Type B pancreatic cell (in vitro differentiated cells): ENCODE measurements around the gene GALNT1. TPM values are rescaled to one million over a fixed set of nuclear protein-coding genes. Genes with fewer than 3 reads are reported as not detected.
"Not testable (repeated sequence)": the region's sequence is repeated elsewhere in the genome, so short reads cannot be mapped to it uniquely, and the experiment has no call there.

Experiments
- DNase-seq: peaks from one replicate; pipeline ENCODE4 v3.0.0; 2021; ENCODE audit warnings: mixed read lengths; ENCODE audit not compliant: unreplicated experiment; ENCODE audit errors: extremely low spot score
- H3K27ac Mint-ChIP-seq: 2 replicates; pipeline ENCODE4 v1.8.0; 2021; ENCODE audit warnings: mild to moderate bottlenecking, mixed read lengths
- H3K27me3 Mint-ChIP-seq: 2 replicates; pipeline ENCODE4 v1.8.0; 2021; ENCODE audit warnings: mixed read lengths
- H3K36me3 Mint-ChIP-seq: 2 replicates; pipeline ENCODE4 v1.8.0; 2021; ENCODE audit warnings: mixed read lengths
- H3K4me1 Mint-ChIP-seq: one replicate; pipeline ENCODE4 v1.8.0; 2021; ENCODE audit warnings: mixed read lengths; ENCODE audit not compliant: unreplicated experiment
- H3K4me3 Mint-ChIP-seq: 2 replicates; pipeline ENCODE4 v1.8.0; 2021; ENCODE audit warnings: mild to moderate bottlenecking, mixed read lengths
- H3K9me3 Mint-ChIP-seq: 2 replicates; pipeline ENCODE4 v1.8.0; 2021; ENCODE audit warnings: mixed read lengths
- total RNA-seq: library from RNA; stranded (reverse); gene quantifications from 2 replicates; pipeline ENCODE4 v1.2.1, GENCODE V29; 2021; ENCODE audit warnings: low replicate concordance
- TF ChIP-seq, protein P1 (sequence below): fragments of 200-600 bp; sonication (generic); conservative IDR thresholded peaks from 2 replicates; pipeline ENCODE4 v1.5.0; 2021; ENCODE audit warnings: antibody characterized with exemption, mild to moderate bottlenecking

GALNT1 gene
- total RNA-seq, 1 donor from 2014 or later, result 92.1 TPM

GRCh38 chr18:35570182-35570581 is 11.4 kb upstream of the GALNT1 start:
- peaks cover 8% of the 10 kb centered on the region for H3K27me3 Mint-ChIP-seq
- H3K36me3 Mint-ChIP-seq, result no peaks in the 10 kb centered on the region
- no peaks in the 10 kb centered on the region for H3K4me1 Mint-ChIP-seq
- TF ChIP-seq, protein P1, sequence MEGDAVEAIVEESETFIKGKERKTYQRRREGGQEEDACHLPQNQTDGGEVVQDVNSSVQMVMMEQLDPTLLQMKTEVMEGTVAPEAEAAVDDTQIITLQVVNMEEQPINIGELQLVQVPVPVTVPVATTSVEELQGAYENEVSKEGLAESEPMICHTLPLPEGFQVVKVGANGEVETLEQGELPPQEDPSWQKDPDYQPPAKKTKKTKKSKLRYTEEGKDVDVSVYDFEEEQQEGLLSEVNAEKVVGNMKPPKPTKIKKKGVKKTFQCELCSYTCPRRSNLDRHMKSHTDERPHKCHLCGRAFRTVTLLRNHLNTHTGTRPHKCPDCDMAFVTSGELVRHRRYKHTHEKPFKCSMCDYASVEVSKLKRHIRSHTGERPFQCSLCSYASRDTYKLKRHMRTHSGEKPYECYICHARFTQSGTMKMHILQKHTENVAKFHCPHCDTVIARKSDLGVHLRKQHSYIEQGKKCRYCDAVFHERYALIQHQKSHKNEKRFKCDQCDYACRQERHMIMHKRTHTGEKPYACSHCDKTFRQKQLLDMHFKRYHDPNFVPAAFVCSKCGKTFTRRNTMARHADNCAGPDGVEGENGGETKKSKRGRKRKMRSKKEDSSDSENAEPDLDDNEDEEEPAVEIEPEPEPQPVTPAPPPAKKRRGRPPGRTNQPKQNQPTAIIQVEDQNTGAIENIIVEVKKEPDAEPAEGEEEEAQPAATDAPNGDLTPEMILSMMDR, result no peak
- H3K27ac Mint-ChIP-seq, result no peak overlapping the region
- no peak overlapping the region for H3K4me3 Mint-ChIP-seq
- no peak for DNase-seq
- H3K9me3 Mint-ChIP-seq, result no peaks in the 10 kb centered on the region

DNA sequence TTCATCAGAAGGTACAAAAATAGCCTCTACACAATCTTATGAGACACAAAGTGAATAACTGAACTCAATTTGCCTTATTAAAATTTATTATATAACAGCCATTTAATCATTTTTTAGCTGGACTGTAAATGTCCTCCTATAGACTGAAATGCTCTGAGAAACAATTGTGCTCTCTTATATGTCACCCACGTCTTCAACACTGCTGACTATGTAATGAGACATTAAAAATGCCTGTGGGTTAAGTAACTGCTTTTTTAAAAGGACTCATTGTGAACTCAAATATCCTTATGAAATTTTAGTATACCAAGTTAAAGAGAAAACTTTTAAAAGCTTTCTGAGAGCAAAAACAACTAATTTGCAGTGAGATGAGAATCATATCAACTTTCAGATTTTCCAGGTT is 10.4 kb upstream of the GALNT1 start:
- Mint-ChIP-seq H3K27ac (no peak overlapping the region), H3K36me3 (no peaks in the 10 kb centered on the region), H3K4me3 (no peak overlapping the region), H3K9me3 (peaks cover 4% of the 10 kb centered on the region), H3K4me1 (no peaks in the 10 kb centered on the region), H3K27me3 (peaks cover 8% of the 10 kb centered on the region)
- TF ChIP-seq, protein P1, result no peak
- DNase-seq, result no peak

GRCh38 chr18:35572644-35573043 is 8.9 kb upstream of the GALNT1 start:
- no peaks in the 10 kb centered on the region for H3K4me1 Mint-ChIP-seq
- no peak overlapping the region for H3K27ac Mint-ChIP-seq

DNA sequence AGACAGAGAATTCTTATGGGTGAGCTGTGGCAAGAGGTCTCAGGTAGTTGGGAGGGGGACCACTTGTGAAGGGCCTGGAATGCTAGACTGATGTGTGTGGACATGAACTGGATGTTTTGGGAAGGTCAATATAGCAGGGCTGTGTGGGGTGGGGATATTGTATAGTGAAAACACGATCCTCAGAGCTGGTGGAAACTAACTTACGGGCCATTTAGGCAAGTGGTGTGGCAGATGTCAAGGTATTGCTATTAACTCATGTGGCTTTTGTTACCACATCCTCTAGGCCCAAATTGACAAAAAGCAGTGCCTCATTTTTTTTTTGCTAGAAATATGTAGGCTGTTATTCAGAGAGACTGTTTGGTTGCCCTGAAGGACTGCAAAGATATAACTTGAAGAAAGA is 8.0 kb upstream of the GALNT1 start:
- Mint-ChIP-seq H3K9me3 (peaks cover 9% of the 10 kb centered on the region), H3K27me3 (peaks cover 9% of the 10 kb centered on the region), H3K27ac (no peak overlapping the region), H3K36me3 (no peaks in the 10 kb centered on the region), H3K4me1 (no peaks in the 10 kb centered on the region), H3K4me3 (no peak overlapping the region)
- TF ChIP-seq, protein P1, result no peak
- no peak for DNase-seq

More at GRCh38 chr18:35572644-35573043, 8.9 kb upstream of the GALNT1 start:
- Mint-ChIP-seq H3K27me3 (peaks cover 8% of the 10 kb centered on the region), H3K36me3 (no peaks in the 10 kb centered on the region), H3K9me3 (peaks cover 9% of the 10 kb centered on the region), H3K4me3 (no peak overlapping the region)
- DNase-seq, result no peak
- TF ChIP-seq, protein P1, result no peak

DNA sequence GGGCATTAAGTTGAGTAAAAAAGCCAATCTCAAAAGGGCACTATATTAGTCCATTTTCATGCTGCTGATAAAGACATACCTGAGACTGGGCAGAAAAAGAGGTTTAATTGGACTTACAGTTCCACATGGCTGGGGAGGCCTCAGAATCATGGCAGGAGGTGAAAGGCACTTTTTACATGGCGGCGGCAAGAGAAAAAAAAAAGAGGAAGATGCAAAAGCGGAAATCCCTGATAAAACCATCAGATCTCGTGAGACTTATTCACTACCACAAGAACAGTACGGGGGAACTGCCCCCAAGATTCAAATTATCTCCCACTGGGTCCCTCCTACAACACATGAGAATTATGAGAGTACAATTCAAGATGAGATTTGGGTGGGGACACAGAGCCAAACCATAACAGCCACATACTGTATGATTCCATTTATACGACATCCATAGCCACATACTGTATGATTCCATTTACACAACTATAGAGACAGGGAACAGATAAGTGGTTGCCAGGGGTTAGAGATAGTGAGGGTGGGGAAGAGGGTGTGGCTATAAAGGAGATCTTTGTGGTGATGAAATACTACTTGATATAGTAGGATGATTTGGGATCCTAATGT is 5.2 kb upstream of the GALNT1 start:
- not testable (repeated sequence) for H3K4me1 Mint-ChIP-seq

GRCh38 chr18:35577045-35577848 is 4.3 kb upstream of the GALNT1 start:
- H3K27ac Mint-ChIP-seq, result no peak overlapping the region
- H3K4me3 Mint-ChIP-seq, result no peak overlapping the region
- H3K9me3 Mint-ChIP-seq, result peaks cover 9% of the 10 kb centered on the region
- TF ChIP-seq, protein P1, result no peak
- H3K36me3 Mint-ChIP-seq, result no peaks in the 10 kb centered on the region
- H3K27me3 Mint-ChIP-seq, result peaks cover 14% of the 10 kb centered on the region
- no peak for DNase-seq
- peaks cover under 1% of the 10 kb centered on the region for H3K4me1 Mint-ChIP-seq

More for the DNA sequence above, 5.2 kb upstream of the GALNT1 start:
- H3K27me3 Mint-ChIP-seq, result peaks cover 14% of the 10 kb centered on the region
- H3K9me3 Mint-ChIP-seq, DNase-seq, H3K27ac Mint-ChIP-seq, H3K36me3 Mint-ChIP-seq, H3K4me3 Mint-ChIP-seq: not testable (repeated sequence)
